ES-I3 (cell line): Measurements from ENCODE around the gene OSBP2.

Experiments
- H3K36me3 ChIP-seq: 2 replicates; pipeline ENCODE4 v1.6.1; 2013; ENCODE audit warnings: mild to moderate bottlenecking, low read length, control low read depth, moderate library complexity; ENCODE audit not compliant: insufficient read depth
- H3K4me1 ChIP-seq: 2 replicates; pipeline ENCODE4 v1.6.1; 2013; ENCODE audit warnings: mild to moderate bottlenecking, control low read depth, low read length; ENCODE audit not compliant: insufficient read depth
- H3K9ac ChIP-seq: 2 replicates; pipeline ENCODE4 v1.6.1; 2013; ENCODE audit warnings: low read depth, mild to moderate bottlenecking, low read length, moderate library complexity
- H3K9me3 ChIP-seq: 2 replicates; pipeline ENCODE4 v1.6.1; 2013; ENCODE audit warnings: mild to moderate bottlenecking, low read length, moderate library complexity; ENCODE audit not compliant: control insufficient read depth, insufficient read depth

Gene OSBP2

DNA sequence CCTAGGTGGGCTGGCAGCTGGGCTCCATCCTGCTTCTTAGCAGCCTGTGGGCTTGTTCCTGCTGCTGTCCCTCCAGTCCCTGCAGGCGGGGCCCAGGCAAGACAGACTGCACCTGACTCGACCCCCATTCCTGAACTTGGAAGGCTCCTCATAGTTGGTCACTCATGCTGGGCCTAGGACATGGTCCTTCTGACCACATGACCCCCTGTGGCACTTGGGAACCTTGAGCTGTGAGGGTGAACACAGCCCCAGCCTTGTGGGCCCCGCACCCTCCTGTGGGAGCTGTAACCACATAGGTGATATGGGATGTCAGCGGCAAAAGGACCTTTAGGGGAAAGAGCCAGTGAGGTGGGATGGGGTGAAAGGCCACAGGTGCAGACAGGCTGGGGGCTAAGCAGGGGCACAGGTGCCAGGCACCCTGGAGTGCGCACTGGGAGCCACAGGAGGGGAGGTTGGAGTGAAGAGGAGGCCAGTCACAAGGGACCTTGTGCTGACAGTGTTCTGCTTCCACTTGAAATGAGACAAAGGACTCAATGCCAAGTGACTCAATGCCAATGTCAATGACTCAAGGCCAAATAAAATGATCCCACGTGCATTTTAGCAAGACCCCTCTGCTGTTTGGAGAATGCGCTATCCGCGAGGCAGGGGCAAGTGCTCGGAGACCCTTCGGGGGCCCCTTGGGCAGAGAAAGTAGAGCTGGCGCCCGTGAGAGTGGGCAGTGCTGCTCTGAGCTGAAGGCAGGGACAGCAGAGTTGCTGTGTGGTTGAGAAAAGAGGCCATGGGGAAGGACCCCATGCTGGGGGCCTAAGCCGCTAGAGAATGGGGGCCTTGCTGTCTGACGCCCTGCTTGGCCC, 183.2 kb downstream of the OSBP2 start:
- Histone ChIP-seq H3K9ac (no peak overlapping the region), H3K4me1 (no peaks in the 10 kb centered on the region; the same call in 1 of the 2 replicates), H3K36me3 (no peaks in the 10 kb centered on the region), H3K9me3 (no peaks in the 10 kb centered on the region)

GRCh38 chr22:30878516-30879414, 184.1 kb downstream of the OSBP2 start:
- Histone ChIP-seq H3K9ac (no peak overlapping the region), H3K9me3 (no peaks in the 10 kb centered on the region), H3K36me3 (no peaks in the 10 kb centered on the region), H3K4me1 (no peaks in the 10 kb centered on the region; the same call in 1 of the 2 replicates)

DNA sequence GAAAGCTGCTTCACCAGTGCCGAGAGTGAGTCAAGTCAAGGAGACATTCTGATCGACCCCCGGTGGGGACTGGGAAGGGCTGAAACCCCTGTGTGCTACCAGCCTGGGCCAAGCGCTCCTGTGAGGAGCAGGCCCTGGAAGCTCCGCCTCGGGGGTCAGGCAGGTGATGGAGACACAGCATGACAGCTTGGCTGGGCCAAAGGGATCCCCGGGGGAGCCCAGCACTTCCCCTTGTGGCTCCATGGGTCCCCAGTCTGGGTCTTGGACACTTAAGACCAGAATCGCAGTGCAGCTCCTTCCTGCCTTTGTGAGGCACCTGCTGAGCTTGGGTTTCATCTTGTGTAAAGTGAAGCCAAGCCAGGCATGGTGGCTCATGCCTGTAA, 184.7 kb downstream of the OSBP2 start:
- no peak overlapping the region for H3K9ac ChIP-seq
- no peaks in the 10 kb centered on the region; the same call in 1 of the 2 replicates for H3K4me1 ChIP-seq
- no peaks in the 10 kb centered on the region for H3K36me3 ChIP-seq
- no peaks in the 10 kb centered on the region for H3K9me3 ChIP-seq

- no peaks in the 10 kb centered on the region for H3K36me3 ChIP-seq
- no peaks in the 10 kb centered on the region; the same call in 1 of the 2 replicates for H3K4me1 ChIP-seq
- H3K9ac ChIP-seq = no peak overlapping the region
- no peaks in the 10 kb centered on the region for H3K9me3 ChIP-seq
These were observed 185.5 kb downstream of the OSBP2 start for GRCh38 chr22:30880181-30880601.

- Histone ChIP-seq H3K9me3 (no peaks in the 10 kb centered on the region), H3K36me3 (no peaks in the 10 kb centered on the region), H3K4me1 (no peaks in the 10 kb centered on the region; the same call in 1 of the 2 replicates), H3K9ac (no peak overlapping the region)
These were observed 186.2 kb downstream of the OSBP2 start for GRCh38 chr22:30880847-30881246.

GRCh38 chr22:30881361-30882183, 186.9 kb downstream of the OSBP2 start:
- no peaks in the 10 kb centered on the region for H3K36me3 ChIP-seq
- H3K4me1 ChIP-seq = no peaks in the 10 kb centered on the region; the same call in 1 of the 2 replicates
- no peak overlapping the region for H3K9ac ChIP-seq
- H3K9me3 ChIP-seq = no peaks in the 10 kb centered on the region

- Histone ChIP-seq H3K4me1 (no peaks in the 10 kb centered on the region; the same call in 1 of the 2 replicates), H3K9ac (no peak overlapping the region), H3K9me3 (no peaks in the 10 kb centered on the region), H3K36me3 (no peaks in the 10 kb centered on the region)
These were observed 187.6 kb downstream of the OSBP2 start for GRCh38 chr22:30882184-30882717.

DNA sequence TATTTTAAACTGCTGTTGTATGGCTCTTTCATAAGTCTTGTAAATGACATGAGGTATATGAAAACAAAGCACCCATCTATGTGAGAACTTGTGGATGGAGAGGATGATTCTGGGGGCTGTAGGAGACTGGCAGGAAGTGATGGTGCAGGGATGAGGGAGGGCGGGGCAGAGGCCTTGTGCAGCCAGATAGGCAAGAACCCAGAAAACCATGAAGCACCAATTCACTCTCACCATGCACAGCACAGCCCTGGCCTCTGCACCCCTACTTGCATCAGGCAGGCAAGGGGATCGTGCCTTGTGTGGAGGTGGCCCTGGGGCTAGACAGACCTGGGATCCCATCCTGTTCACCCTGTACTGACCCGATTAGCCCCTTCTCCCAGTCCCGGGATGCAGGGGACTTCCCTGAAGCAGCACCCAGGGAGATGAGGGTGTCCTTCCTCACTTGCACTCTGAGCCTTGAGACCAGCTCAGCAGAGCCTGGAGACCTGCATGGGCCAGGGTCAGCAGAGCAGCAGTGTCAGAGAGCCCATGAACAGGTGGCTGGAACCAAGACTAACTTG, 188.4 kb downstream of the OSBP2 start:
- no peak overlapping the region for H3K9ac ChIP-seq
- H3K9me3 ChIP-seq = no peaks in the 10 kb centered on the region
- no peaks in the 10 kb centered on the region for H3K36me3 ChIP-seq
- H3K4me1 ChIP-seq = no peaks in the 10 kb centered on the region; the same call in 1 of the 2 replicates

GRCh38 chr22:30883586-30884145, 189.0 kb downstream of the OSBP2 start:
- H3K9ac ChIP-seq = no peak overlapping the region
- no peaks in the 10 kb centered on the region; the same call in 1 of the 2 replicates for H3K4me1 ChIP-seq
- no peaks in the 10 kb centered on the region for H3K36me3 ChIP-seq
- no peaks in the 10 kb centered on the region for H3K9me3 ChIP-seq

DNA sequence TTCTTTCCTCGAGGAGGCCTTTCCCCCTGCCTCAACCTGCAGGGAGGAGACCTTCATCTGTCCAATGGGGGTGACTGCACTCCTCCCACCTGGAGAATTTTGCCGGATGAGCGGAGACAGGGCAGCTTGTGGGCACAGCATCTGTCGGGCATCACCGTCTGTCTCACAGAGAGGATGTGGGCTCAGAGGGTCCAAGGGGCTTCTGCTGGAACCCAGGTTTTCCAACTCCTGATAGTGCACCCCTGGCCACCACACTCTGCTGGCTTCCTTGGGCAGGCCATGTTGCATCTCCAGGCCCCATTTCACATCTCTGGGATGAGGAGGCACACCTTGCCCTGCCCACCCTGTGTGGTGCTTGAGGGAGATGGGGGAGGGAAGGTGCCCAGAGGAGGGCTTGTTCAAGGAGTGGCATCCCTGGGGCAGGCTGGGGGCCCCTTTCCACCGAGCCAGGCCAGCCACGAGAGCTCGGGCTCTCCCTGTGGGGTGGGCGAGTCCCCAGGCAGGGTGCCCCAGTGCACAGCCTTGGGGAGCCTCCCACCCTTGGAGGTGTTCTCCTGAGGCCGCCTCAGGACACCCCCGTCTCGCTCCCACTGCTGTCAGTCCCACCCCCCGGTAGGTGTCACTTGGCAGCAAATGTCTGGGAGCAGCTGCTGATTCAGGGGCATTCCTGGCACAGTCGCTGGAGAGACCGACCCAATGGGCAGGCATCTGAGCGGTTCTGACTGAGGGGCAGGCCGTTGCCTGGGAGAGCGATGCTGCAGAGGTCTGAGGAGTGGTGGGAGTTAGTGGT, 189.7 kb downstream of the OSBP2 start:
- no peaks in the 10 kb centered on the region for H3K36me3 ChIP-seq
- no peak overlapping the region for H3K9ac ChIP-seq
- no peaks in the 10 kb centered on the region for H3K9me3 ChIP-seq
- no peaks in the 10 kb centered on the region; the same call in 1 of the 2 replicates for H3K4me1 ChIP-seq

- H3K9me3 ChIP-seq = no peaks in the 10 kb centered on the region
- no peak overlapping the region for H3K9ac ChIP-seq
These were observed 190.3 kb downstream of the OSBP2 start for GRCh38 chr22:30885001-30885366.

DNA sequence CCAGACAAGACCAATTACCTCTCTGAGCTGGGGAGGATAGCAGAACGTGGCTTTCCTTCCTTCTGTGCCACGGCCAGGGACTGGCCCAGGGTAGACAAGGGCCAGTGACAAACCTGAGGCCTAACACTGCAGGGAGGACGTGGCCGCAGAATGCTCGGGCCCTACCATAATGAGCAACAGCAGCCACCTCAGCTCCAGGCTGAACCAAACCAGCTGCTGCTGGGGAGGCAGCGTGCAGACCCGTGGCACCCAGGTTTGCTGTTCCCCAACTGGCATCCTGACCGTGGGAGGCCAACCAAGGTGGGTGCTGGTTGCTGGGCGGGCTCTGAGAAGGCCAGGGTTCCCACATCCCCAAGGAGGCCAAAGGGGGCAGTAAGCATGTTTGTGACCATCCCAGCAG, 190.9 kb downstream of the OSBP2 start:
- no peak overlapping the region for H3K9ac ChIP-seq
- no peaks in the 10 kb centered on the region for H3K9me3 ChIP-seq
- no peaks in the 10 kb centered on the region; the same call in 1 of the 2 replicates for H3K4me1 ChIP-seq
- H3K36me3 ChIP-seq = no peaks in the 10 kb centered on the region

More at GRCh38 chr22:30885001-30885366, 190.3 kb downstream of the OSBP2 start:
- no peaks in the 10 kb centered on the region; the same call in 1 of the 2 replicates for H3K4me1 ChIP-seq
- no peaks in the 10 kb centered on the region for H3K36me3 ChIP-seq
